HTERT RPE-1 (cell line): Measurements from ENCODE around the gene DPP7.
"Not testable (repeated sequence)": the region's sequence is repeated elsewhere in the genome, so short reads cannot be mapped to it uniquely, and the experiment has no call there.

Experiments used
- in situ Hi-C: fragments of 300-500 bp; cut with MboI; formaldehyde crosslinking; loops from 4 replicates; pipeline ENCODE4 v1.14.3; 2020; ENCODE audit warnings: low sequenced_read_pairs

Gene DPP7

GRCh38 chr9:137075275-137075775 lies 39.2 kb downstream of the DPP7 start:
- in situ Hi-C loops, result no loop called here

- in situ Hi-C loops, result no loop called here
These were observed 39.8 kb downstream of the DPP7 start for GRCh38 chr9:137074657-137075274.

GRCh38 chr9:137073992-137074399 lies 40.5 kb downstream of the DPP7 start:
- in situ Hi-C loops, result no loop called here

- in situ Hi-C loops, result no loop called here
These were observed 43.3 kb downstream of the DPP7 start for GRCh38 chr9:137071282-137071681.

- in situ Hi-C loops, result no loop called here
These were observed 43.6 kb downstream of the DPP7 start for GRCh38 chr9:137070906-137071275.

GRCh38 chr9:137070201-137070905 lies 44.2 kb downstream of the DPP7 start, which contains the start of gene SAPCD2:
Gene SAPCD2, minus strand, starts transcription at chr9:137070557. Its CDS starts 97 bp downstream, at chr9:137070460.
- in situ Hi-C loops, result no loop called here

GRCh38 chr9:137069508-137070091 lies 44.9 kb downstream of the DPP7 start:
- in situ Hi-C loops, result no loop called here

GRCh38 chr9:137068539-137069507 lies 45.7 kb downstream of the DPP7 start:
- in situ Hi-C loops, result no loop called here

- in situ Hi-C loops, result no loop called here
These were observed 46.5 kb downstream of the DPP7 start for GRCh38 chr9:137067860-137068538.

- in situ Hi-C loops, result no loop called here
These were observed 48.3 kb downstream of the DPP7 start for GRCh38 chr9:137066096-137066861.

GRCh38 chr9:137065336-137065967 lies 49.1 kb downstream of the DPP7 start:
- in situ Hi-C loops, result no loop called here

- in situ Hi-C loops, result no loop called here
These were observed 49.7 kb downstream of the DPP7 start for GRCh38 chr9:137064880-137065164.

- in situ Hi-C loops, result no loop called here
These were observed 50.3 kb downstream of the DPP7 start for GRCh38 chr9:137064027-137064879.

GRCh38 chr9:137063311-137064026 lies 51.1 kb downstream of the DPP7 start:
- in situ Hi-C loops, result no loop called here

GRCh38 chr9:137062798-137063197 lies 51.7 kb downstream of the DPP7 start:
- in situ Hi-C loops, result not testable (repeated sequence)

GRCh38 chr9:137062384-137062783 lies 52.1 kb downstream of the DPP7 start:
- in situ Hi-C loops, result no loop called here
